DMS 273 (cell line): Measurements from ENCODE around the gene KCNK3.
"Not testable (repeated sequence)": the region's sequence is repeated elsewhere in the genome, so short reads cannot be mapped to it uniquely, and the experiment has no call there.

Source experiments
- DNase-seq: peaks from one replicate; lab custom pipeline; 2025; ENCODE audit not compliant: unreplicated experiment; lab: John Stamatoyannopoulos, UW

KCNK3 gene

DNA sequence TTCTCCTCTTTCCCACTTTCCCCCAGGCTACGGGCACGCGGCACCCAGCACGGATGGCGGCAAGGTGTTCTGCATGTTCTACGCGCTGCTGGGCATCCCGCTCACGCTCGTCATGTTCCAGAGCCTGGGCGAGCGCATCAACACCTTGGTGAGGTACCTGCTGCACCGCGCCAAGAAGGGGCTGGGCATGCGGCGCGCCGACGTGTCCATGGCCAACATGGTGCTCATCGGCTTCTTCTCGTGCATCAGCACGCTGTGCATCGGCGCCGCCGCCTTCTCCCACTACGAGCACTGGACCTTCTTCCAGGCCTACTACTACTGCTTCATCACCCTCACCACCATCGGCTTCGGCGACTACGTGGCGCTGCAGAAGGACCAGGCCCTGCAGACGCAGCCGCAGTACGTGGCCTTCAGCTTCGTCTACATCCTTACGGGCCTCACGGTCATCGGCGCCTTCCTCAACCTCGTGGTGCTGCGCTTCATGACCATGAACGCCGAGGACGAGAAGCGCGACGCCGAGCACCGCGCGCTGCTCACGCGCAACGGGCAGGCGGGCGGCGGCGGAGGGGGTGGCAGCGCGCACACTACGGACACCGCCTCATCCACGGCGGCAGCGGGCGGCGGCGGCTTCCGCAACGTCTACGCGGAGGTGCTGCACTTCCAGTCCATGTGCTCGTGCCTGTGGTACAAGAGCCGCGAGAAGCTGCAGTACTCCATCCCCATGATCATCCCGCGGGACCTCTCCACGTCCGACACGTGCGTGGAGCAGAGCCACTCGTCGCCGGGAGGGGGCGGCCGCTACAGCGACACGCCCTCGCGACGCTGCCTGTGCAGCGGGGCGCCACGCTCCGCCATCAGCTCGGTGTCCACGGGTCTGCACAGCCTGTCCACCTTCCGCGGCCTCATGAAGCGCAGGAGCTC is 35.4 kb downstream of the KCNK3 start:
- no peak for DNase-seq

DNA sequence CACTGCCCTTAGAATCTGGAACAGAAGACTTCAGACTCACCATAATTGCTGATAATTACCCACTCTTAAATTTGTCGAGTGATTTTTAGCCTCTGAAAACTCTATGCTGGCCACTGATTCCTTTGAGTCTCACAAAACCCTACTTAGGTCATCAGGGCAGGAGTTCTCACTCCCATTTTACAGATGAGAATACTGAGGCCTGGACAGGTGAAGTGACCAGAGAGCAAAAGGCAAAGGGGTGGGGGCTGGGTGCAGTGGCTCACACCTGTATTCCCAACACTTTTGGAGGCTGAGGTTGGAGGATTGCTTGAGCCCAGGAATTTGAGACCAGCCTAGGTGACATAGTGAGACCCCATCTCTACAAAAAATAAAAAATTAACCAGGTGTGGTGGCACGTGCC is 36.8 kb downstream of the KCNK3 start:
- no peak for DNase-seq

DNA sequence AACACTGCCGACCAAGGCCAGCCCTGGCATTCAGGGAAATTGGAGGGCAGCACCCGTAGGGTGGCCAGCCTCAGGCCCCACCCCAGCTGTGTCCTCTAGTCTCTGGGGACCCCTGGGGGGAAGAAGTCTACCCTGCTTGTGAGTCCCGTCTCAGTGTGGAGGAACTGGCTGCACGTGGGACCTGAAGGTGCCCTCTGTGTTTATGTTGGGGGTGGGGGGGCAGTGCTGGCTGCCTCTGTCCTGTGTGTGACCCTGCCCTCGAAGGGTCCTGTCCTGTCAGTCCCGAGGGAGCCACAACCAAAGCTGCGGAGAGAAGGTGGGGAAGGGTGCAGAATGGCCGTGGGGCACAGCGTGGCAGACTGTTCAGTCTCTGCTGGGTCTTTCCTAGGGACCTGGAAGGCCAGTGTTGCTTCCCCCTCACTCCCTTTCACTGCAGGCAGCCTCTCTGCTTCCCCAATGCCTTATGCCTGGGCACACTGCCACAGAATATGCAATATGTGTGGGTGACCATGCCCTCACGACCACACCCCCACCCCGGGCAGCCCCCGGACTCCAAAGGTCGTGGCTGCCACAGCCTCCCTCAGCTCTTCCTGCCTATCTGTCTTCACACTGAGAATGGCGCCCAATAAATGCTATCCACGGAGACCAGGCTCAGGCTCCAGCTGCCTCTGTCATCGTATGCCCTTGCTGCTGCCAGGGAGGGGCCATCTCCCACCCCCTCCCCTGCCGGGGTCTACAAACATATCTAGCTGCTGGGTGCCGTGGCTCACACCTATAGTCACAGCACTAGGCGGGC is 38.2 kb downstream of the KCNK3 start:
- no peak for DNase-seq

DNA sequence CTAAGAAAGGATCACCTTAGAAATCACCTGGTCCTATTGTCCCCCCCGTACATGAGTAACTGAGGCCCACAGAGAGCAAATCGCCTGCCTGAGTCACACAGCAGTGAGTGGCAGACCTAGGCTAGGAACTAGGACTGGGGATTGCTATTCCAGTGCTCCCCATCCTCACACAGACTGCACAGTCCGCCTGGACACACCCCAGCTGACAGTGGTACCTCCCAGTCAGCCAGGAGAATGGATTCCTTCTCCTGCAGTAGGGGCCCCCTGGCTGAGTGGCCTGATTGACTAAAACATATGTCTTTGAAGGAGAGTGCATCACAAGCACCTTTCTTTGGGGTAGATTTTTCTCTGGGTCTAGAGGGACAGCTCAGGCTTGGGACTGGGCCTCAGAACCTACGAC is 39.2 kb downstream of the KCNK3 start:
- no peak for DNase-seq

DNA sequence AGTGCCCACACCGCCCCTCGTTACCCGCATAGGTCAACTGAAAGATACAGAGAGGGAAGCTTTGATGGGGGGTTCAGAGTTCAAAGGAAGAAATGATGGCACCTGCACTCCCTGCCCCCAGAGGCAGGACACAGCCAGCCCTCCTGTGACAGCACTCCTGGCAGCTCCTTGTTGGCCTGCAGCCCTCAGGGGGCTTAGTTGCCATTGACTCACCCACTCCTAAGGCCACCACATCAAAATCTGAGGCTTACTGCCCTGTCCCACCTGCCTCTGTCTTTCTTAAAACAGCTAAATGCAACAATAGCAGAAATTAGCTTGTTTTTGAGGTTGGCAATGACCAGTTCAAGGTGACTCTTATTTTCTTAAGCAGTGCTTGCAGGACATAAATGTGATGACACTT is 39.9 kb downstream of the KCNK3 start:
- no peak for DNase-seq

DNA sequence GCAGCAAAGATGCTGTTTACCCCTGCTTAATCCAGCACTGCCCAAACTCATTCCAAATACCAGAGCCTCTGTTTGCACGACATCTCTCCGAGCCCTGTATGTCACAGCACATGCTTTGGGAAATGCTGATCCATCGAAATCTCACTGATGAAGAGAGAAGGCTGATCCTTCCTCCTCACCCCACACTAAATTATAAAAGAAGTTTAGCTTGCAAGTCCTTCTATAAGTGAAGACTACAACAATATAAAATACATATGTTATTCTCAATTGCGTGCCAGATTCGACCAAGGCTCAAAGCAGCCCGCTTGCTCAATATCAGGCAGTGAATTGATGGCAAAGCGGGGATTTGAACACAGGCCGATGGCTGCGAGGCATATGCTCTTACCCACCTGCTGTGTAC is 40.9 kb downstream of the KCNK3 start:
- no peak for DNase-seq

DNA sequence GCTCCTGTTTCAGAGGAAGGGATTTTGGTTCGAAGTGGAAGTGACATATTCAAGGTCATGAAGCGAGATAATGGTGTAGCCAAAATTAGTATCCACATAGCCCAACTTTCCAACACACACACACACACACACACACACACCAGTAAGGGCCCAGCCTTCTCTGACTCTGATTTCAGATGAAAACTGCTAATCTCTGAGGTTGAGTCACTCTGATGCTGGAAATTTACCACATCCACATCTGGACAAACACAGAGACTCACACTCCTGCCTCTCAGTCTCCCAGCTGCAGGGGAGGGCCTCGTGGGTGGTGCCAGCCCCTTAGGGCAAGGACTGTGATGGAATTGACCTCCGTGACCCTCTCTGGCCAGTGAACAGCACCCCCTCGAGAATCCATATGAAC is 42.6 kb downstream of the KCNK3 start:
- no peak for DNase-seq

DNA sequence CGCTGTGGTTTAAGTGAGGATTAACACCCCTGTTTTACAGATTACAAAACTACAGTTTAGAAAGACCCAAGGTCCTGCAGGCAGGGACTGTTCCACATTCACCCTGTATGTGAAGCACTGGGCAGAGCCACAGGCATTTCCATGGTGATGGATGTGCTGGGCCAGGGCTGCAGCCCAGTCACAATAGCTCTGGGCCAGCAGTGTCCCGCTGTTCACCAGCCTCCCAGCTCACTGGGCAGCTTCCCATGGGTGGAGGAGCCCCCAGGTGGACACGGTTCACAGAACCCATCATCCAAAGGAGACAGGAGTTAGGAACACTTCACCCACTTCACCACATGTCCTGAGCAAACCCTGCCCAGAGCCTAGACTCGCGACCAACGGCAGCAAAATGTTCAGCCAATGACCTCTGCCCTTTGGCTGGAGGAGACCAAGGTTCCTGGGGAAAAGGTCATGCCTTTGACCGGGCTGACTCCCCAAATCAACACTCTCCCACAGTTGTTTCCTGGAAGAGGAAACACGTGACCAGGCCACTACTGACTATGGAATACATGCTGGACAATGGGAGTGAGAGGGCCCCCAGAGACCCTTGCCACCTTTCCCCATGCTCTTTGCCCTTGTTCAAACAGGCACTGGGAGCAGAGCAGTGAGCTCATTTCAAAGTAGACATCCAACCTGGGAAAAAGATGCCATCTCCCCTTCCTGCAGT is 43.5 kb downstream of the KCNK3 start:
- DNase-seq, result no peak

DNA sequence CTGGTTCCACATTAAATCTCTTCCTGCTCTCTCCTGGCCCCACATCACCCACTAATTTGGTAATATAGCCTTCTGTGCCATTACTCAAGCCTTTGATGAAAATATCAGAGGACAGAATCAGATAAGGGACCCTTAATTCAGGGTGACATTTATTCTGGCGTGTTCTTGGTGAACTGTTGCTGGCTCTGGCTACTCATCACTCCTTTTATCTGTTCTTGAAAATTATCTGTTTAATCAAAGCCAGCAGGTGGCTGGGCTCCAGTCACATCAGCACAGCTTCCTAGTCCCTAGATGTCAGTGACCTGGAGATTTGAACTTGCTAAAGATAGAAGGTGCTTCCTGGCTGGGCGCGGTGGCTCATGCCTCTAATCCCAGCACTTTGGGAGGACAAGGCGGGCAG is 44.7 kb downstream of the KCNK3 start:
- DNase-seq, result no peak

DNA sequence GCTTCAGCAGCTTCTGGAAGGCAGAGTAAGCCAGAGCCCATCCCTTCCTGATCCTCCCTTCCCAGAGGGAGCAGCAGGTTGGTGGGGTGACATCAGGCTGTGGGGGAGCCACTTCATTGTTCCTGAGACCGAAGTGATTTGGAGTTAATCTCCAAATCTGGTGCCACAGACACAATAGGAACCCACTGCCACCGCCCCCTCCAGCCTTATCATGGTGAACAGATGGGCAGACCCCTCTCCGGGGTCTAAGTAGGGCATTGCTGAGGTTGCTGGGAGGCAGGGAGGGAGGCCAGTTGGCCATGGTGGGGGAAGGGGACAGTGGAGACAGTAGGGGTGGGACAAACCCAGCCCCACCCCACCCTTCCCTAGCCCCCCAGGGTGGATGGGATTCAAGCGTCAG is 46.0 kb downstream of the KCNK3 start:
- no peak for DNase-seq

DNA sequence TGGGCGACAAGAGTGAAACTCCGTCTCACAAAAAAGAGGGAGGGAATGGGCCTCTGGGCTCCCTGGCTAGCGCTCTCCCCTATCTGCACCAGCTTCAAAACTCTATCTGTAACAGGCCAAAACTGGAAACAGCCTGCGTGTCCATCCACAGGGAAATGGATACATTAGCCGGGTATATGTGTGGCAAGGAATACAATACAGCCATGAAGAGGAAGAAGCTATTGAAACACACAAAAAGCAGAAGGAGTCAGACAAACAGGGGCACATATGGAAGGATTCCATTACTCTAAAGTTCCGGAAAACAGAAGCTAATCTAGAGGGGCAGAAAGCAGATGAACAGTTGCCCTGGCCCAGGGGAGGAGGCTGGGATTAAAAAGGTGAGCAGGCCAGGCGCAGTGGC is 47.0 kb downstream of the KCNK3 start:
- DNase-seq, result no peak

DNA sequence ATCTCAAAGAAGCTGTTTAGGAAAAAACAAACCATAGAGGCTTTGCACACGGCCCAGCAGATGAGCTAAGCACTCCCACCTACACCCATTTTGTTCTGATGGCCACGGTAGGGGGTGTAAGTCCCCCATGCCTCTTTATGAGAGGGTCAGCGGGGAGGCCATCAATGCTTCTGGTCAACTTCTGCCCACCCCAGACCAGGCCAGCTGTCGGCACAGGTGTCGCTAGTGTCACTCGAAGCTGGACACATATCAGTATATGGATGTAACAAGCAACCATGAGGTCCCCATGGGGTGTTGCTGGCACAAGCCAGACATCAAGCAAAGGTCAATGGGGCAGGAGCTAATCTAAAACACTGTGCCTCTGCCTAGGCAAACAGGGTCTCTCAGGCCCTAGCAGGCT is 47.8 kb downstream of the KCNK3 start:
- DNase-seq, result peak; percentile 47

DNA sequence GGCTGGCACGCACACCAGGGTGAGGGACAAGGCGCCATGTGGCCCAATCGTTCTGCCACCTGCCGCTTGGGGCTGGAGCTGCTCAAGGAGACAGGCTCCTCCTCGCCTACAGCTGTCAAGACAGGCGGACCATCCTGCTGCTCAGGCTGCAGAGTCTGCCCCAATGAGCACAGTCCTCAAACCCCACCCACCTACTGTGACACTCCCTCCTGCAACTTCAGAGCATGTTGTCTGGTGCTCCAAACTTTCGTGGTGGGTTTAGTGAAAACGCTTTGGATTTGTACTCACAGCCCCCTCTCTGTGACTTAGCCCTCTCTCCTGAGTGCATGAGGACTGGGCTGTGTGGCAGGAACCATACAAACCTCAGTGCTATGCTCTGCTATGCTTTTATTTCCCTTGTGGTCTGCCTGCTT is 48.4 kb downstream of the KCNK3 start:
- DNase-seq, result peak; percentile 97

DNA sequence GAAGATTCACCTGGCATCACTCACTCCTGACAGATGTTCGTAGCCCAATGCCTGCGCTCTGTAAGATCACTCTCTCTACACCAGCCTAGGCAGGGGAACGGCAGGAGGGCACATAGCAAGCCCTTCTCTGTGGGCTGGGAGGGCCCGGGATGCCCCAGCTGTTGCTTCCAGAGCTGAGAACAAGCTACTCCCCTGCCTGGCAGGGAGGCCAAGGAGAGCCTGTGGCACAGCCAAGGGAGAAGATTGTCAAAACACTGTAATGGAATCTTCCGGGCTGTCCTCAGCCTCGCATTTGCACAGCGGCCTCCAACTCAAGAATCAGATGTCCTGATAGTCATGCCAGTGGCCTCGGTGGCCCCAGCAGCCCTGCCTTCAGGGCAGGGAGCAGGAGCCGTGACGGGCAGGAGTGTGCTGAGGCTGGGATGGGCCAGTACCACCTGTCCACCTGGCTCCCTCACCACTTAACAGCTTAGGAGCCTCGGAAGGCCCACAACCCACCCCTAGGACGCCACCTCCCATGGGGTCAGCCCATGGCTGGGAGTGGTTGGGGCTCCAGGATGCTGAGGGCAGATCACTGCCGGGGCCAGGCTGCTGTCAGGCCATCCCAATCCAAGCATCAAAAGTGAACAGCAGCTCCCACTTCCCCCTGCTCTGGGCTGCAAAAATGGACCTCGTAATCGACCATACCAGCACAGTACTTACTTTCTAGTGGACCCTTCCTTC is 49.7 kb downstream of the KCNK3 start:
- peak; percentile 69 for DNase-seq

DNA sequence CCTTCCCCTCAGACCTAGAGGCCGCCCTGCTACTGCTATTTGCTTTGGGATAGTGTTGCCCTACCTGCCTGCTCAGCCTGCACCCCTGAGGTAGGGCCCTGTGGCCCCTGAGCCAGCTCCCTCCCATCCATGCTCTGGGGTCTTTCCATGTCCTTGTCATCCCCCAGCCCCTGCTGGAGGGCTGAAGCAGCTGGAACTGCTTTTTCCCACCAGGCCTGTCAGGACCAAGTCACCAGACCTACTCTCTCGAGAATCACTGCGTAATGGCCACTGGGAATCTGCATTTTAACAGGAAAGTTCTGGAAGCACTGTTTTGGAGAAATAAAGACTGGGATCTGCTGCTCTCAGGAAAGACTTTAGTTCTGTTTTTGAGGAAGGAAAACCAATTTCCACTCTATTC is 51.3 kb downstream of the KCNK3 start:
- no peak for DNase-seq

DNA sequence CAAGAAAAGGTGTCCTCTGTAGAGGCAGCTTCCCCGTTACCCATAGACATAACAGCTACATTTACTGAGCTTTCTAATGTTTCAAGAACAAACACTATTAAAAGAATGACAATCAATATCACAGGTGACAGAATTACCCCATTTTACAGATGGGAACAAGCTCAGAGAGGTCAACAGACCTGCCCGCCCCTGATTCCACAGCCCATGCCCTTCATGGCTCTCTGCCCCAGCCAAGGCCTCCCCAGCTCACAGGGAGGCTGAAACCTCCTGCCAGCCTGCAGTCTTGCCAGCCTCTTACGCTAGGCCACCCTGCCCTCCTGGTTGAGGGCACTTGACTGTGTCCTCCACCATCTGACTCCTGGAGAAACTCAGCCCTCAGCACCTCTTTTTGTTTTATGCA is 52.4 kb downstream of the KCNK3 start:
- no peak for DNase-seq

DNA sequence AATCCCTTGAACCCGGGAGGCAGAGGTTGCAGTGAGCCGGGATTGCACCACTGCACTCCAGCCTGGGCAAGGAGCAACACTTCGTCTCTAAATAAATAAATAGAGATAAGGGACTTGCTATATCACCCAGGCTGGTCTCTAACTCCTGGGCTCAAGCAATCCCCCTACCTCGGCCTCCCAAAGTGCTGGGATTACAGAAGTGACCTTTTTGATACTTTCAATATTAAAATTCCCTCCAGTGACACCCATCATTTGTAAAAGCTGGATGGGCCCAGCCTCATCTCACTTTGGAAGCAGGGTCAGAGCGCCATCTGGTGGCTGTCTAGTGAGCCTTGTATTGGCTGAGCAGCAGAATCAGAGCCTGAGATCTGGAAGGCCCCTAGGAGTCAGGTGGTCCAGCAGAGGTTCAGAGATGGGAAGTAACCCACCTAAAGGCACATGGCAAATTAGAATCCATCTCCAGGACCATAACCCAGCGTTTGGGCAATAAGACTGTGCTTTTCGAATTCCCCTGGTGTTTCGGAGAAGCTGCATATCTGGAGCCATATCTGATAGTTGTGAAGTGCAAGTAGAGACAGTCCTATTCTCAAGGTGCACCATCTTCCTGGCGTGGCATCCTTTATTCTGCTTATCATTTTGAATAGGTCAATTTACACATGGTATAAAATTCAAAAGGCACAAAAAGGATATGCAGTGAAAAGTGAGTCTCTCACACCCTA is 53.2 kb downstream of the KCNK3 start:
- DNase-seq, result peak; percentile 91

DNA sequence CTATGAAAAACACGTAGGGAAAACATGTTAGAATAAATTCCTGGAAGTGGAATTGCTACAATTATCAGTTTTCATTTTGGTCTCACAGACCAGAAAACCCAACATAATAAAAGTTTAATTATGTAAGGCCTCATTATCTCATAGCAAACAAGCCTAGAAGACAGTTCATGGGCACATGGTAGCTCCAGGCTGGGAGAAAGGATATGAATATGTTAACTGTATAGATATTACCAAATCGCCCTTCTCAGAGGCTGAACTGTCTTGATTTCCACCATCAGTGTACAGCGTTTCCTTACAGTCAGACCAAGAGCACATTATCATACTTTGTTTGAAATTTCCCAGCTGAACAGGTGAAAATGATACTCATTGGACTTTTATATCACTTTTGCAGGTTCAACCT is 54.4 kb downstream of the KCNK3 start:
- DNase-seq, result no peak

DNA sequence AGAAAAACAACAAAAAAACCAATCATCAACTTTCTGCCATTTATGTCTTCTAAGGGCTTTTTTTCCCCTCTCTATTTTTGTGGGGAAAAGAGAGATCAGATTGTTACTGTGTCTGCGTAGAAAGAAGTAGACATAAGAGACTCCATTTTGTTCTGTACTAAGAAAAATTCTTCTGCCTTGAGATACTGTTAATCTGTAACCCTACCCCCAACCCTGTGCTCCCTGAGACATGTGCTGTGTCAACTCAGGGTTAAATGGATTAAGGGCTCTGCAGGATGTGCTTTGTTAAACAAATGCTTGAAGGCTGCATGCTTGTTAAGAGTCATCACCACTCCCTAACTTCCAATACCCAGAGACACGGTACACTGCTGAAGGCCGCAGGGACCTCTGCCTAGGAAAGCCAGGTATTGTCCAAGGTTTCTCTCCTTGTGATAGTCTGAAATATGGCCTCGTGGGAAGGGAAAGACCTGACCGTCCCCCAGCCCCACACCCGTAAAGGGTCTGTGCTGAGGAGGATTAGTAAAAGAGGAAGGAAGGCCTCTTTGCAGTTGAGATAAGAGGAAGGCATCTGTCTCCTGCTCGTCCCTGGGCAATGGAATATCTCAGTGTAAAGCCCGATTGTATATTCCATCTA is 57.4 kb downstream of the KCNK3 start:
- DNase-seq, result not testable (repeated sequence)

DNA sequence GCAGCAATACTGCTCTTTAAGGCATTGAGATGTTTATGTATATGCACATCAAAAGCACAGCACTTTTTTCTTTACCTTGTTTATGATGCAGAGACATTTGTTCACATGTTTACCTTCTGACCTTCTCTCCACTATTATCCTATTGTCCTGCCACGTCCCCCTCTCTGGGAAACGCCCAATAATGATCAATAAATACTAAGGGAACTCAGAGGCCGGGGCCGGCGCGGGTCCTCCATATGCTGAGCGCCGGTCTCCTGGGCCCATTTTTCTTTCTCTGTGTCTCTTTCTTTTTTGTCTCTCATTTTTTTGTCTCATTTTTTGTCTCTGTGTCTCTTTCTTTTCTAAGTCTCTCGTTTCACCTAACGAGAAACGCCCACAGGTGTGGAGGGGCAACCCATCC is 57.9 kb downstream of the KCNK3 start:
- DNase-seq, result not testable (repeated sequence)
